ENCODE results near the gene HK2. TPM values are rescaled to one million over a fixed set of nuclear protein-coding genes. Genes with fewer than 3 reads are reported as not detected.
"Not testable (repeated sequence)": the region's sequence is repeated elsewhere in the genome, so short reads cannot be mapped to it uniquely, and the experiment has no call there.

Gene HK2
- total RNA-seq, 1 donor from 2014 or later: 19.0 TPM

- H3K27me3 ChIP-seq (ENCODE audit: low read depth): peaks cover 8% of the 10 kb centered on the region
- no peaks in the 10 kb centered on the region for H3K36me3 ChIP-seq
- intact Hi-C loops (cut with micrococcal nuclease): no loop called here
- H3K9me3 ChIP-seq (replicated peaks): peaks cover 4% of the 10 kb centered on the region
- TF ChIP-seq CTCF (IDR thresholded peaks at IDR 0.05; ENCODE audit: borderline replicate concordance): no peak
- no peak overlapping the region for H3K27ac ChIP-seq (replicated peaks)
- no peak for DNase-seq
- no peaks in the 10 kb centered on the region for H3K4me1 ChIP-seq
- no peak overlapping the region for H3K4me3 ChIP-seq
Observed at GRCh38 chr2:74902281-74902860, 68.4 kb downstream of the HK2 start.

- Histone ChIP-seq H3K4me3 (no peak overlapping the region), H3K27ac (replicated peaks) (no peak overlapping the region), H3K27me3 (ENCODE audit: low read depth) (peaks cover 48% of the 10 kb centered on the region), H3K9me3 (replicated peaks) (no peaks in the 10 kb centered on the region), H3K4me1 (no peaks in the 10 kb centered on the region), H3K36me3 (no peaks in the 10 kb centered on the region)
- no peak for TF ChIP-seq CTCF (IDR thresholded peaks at IDR 0.05; ENCODE audit: borderline replicate concordance)
- intact Hi-C loops (cut with micrococcal nuclease): no loop called here
- no peak for DNase-seq
Observed at GRCh38 chr2:74906395-74906794, 72.5 kb downstream of the HK2 start.

GRCh38 chr2:74907560-74907959 lies 73.6 kb downstream of the HK2 start:
- H3K4me3 ChIP-seq; H3K27ac ChIP-seq (replicated peaks); H3K36me3 ChIP-seq; intact Hi-C loops (cut with micrococcal nuclease); DNase-seq; H3K9me3 ChIP-seq (replicated peaks); H3K4me1 ChIP-seq: not testable (repeated sequence)
- H3K27me3 ChIP-seq (ENCODE audit: low read depth): peaks cover 60% of the 10 kb centered on the region

GRCh38 chr2:74908748-74909444 lies 75.0 kb downstream of the HK2 start:
- Histone ChIP-seq H3K36me3 (no peaks in the 10 kb centered on the region), H3K27ac (replicated peaks) (no peak overlapping the region), H3K9me3 (replicated peaks) (no peaks in the 10 kb centered on the region), H3K4me1 (no peaks in the 10 kb centered on the region), H3K27me3 (ENCODE audit: low read depth) (peaks cover 64% of the 10 kb centered on the region), H3K4me3 (no peak overlapping the region)
- no peak for TF ChIP-seq CTCF (IDR thresholded peaks at IDR 0.05; ENCODE audit: borderline replicate concordance)
- intact Hi-C loops (cut with micrococcal nuclease): no loop called here
- DNase-seq: no peak

GRCh38 chr2:74910245-74910644 lies 76.3 kb downstream of the HK2 start:
- Histone ChIP-seq H3K4me3 (no peak overlapping the region), H3K27me3 (ENCODE audit: low read depth) (peaks cover 76% of the 10 kb centered on the region), H3K36me3 (no peaks in the 10 kb centered on the region), H3K4me1 (no peaks in the 10 kb centered on the region), H3K27ac (replicated peaks) (no peak overlapping the region), H3K9me3 (replicated peaks) (no peaks in the 10 kb centered on the region)
- TF ChIP-seq CTCF (IDR thresholded peaks at IDR 0.05; ENCODE audit: borderline replicate concordance): no peak
- no peak for DNase-seq
- intact Hi-C loops (cut with micrococcal nuclease): no loop called here

GRCh38 chr2:74911061-74911460 lies 77.1 kb downstream of the HK2 start:
- intact Hi-C loops (cut with micrococcal nuclease): no loop called here

More at GRCh38 chr2:74911061-74911460, 77.1 kb downstream of the HK2 start:
- no peak overlapping the region for H3K4me3 ChIP-seq
- no peaks in the 10 kb centered on the region for H3K36me3 ChIP-seq
- H3K4me1 ChIP-seq: no peaks in the 10 kb centered on the region
- no peak overlapping the region for H3K27ac ChIP-seq (replicated peaks)
- no peak for DNase-seq
- no peak for TF ChIP-seq CTCF (IDR thresholded peaks at IDR 0.05; ENCODE audit: borderline replicate concordance)
- H3K9me3 ChIP-seq (replicated peaks): no peaks in the 10 kb centered on the region
- peaks cover 80% of the 10 kb centered on the region for H3K27me3 ChIP-seq (ENCODE audit: low read depth)
